ENCODE results near the gene CCDC74B.
"Not testable (repeated sequence)": the region's sequence is repeated elsewhere in the genome, so short reads cannot be mapped to it uniquely, and the experiment has no call there.

GRCh38 chr2:130188958-130189357 lies 44.0 kb upstream of the CCDC74B start:
- TF ChIP-seq CTCF, EP300, POLR2A (IDR thresholded peaks at IDR 0.05): not testable (repeated sequence)
